ENCODE measurements around the gene CAMK4. TPM values are rescaled to one million over a fixed set of nuclear protein-coding genes. Genes with fewer than 3 reads are reported as not detected.

Gene CAMK4
- total RNA-seq, 1 donor from 2014 or later = 0.72 TPM

DNA sequence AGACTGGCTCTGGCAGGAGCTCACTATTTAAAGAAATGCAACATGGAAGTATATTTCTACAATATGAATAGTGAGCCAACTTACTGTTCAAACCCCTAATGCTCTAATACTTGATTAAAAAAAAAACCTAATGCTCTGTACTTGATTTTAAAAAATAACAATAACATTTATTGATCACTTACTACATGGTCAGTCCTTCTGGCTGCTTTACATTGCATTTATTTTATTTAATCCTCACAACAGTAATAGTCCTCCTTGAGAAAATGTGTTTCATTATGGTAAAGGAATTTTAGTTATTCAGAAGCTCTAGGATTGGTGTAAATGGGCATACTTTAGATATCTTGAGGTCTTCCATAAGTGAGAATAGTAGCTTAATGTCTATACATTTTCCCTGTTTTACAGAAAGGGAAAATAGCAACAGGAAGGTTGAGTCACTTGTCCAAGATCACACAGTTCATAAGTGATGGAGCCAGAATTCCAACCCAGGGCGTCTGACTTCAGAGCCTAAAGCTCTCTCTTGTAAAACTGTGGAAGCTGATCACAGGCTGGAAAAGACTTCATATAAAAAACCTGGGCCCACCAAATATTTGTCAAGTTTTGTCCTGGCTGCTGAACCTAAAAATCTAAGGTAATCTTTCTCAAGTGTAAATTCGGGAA lies 287.1 kb downstream of the CAMK4 start:
- Mint-ChIP-seq H3K27me3 (ENCODE audit: low read depth) (no peaks in the 10 kb centered on the region), H3K36me3 (ENCODE audit: low read depth) (no peaks in the 10 kb centered on the region), H3K9me3 (ENCODE audit: low read depth) (no peaks in the 10 kb centered on the region), H3K27ac (ENCODE audit: unreplicated experiment) (peak overlapping the region; percentile 96), H3K4me1 (ENCODE audit: low read depth) (peaks cover 63% of the 10 kb centered on the region), H3K4me3 (ENCODE audit: unreplicated experiment) (peak overlapping the region; percentile 89)
- DNase-seq (ENCODE audit: low spot score) = no peak
- TF ChIP-seq, protein P1, sequence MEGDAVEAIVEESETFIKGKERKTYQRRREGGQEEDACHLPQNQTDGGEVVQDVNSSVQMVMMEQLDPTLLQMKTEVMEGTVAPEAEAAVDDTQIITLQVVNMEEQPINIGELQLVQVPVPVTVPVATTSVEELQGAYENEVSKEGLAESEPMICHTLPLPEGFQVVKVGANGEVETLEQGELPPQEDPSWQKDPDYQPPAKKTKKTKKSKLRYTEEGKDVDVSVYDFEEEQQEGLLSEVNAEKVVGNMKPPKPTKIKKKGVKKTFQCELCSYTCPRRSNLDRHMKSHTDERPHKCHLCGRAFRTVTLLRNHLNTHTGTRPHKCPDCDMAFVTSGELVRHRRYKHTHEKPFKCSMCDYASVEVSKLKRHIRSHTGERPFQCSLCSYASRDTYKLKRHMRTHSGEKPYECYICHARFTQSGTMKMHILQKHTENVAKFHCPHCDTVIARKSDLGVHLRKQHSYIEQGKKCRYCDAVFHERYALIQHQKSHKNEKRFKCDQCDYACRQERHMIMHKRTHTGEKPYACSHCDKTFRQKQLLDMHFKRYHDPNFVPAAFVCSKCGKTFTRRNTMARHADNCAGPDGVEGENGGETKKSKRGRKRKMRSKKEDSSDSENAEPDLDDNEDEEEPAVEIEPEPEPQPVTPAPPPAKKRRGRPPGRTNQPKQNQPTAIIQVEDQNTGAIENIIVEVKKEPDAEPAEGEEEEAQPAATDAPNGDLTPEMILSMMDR (IDR thresholded peaks at IDR 0.05) = no peak

DNA sequence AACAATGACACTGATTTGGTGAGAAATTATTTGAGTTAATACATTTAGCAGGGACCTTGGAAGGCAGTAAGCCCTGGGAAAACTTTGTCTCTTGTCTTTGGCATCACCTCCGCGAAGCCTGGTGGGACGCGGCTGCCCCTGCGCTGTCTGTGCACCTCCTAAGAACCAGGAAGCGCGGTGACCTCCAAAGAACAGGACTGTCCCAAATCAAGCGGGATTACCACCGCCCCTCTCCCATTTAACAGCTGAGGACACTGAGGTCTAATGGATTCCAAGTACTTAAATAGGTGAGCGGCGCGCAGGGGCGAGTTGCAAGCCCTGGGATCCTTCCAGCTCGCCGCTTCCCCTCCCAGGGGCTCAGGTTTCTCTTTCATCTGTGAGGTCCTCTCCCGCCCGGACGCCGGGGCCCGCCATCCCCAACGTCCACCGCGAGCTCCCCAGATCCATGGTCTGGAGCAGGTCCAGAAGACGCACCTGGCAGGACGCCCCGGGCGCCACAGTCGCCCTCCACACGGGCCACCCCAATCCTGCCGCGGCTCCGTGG lies 287.7 kb downstream of the CAMK4 start:
- H3K27me3 Mint-ChIP-seq (ENCODE audit: low read depth) = no peaks in the 10 kb centered on the region
- H3K27ac Mint-ChIP-seq (ENCODE audit: unreplicated experiment) = peak overlapping the region; percentile 96
- no peaks in the 10 kb centered on the region for H3K36me3 Mint-ChIP-seq (ENCODE audit: low read depth)
- DNase-seq (ENCODE audit: low spot score) = no peak
- no peaks in the 10 kb centered on the region for H3K9me3 Mint-ChIP-seq (ENCODE audit: low read depth)
- H3K4me3 Mint-ChIP-seq (ENCODE audit: unreplicated experiment) = peak overlapping the region; percentile 89
- TF ChIP-seq, protein P1 (IDR thresholded peaks at IDR 0.05) = no peak
- peaks cover 59% of the 10 kb centered on the region for H3K4me1 Mint-ChIP-seq (ENCODE audit: low read depth)

DNA sequence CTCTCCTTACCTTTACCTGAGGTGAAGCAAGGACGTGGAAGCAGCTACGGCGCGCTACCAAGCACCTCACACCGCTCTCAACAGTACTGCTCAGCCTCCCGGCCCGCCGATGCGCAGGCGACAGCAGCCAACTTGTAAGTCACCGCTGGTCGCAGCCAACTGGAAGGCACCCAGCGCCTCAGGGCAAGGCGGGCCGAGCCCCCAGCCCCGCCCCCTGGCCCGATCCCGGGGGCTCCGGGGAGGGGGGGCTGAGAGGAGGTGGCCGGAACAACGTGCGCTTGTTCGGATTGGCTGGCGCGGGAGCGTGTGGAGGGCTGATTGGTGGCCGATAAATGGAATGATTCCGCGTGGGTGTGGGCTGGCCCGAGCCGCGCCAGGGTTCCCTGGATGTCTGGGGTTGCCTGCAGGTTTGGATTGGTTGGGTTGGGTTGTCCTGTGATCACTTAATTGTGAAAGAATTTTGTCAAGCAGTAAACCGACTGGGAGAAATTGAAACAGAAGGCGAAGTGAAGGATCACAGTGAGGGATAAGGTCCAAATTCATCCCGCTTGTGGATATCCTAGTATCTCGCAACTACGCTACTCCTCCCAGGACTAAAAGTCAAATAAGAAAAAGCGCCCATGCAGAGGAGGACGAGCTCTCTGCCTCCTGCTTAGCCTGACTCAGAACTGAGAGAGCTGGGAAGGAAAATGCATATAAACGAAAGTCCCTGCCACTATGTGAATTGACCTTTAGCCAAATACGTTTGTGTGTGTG lies 288.4 kb downstream of the CAMK4 start, which contains the start of gene STARD4:
Gene STARD4 (minus strand): TSS at position 161 of the 756 bp plus-strand sequence. CDS start 5,102 bp downstream, outside the sequence.
- Mint-ChIP-seq H3K4me3 (ENCODE audit: unreplicated experiment) (peak within 1 kb of the TSS; percentile 89), H3K27ac (ENCODE audit: unreplicated experiment) (peak within 1 kb of the TSS; percentile 96), H3K36me3 (ENCODE audit: low read depth) (no peaks in the 10 kb centered on the region), H3K4me1 (ENCODE audit: low read depth) (peaks cover 54% of the 10 kb centered on the region), H3K27me3 (ENCODE audit: low read depth) (no peaks in the 10 kb centered on the region), H3K9me3 (ENCODE audit: low read depth) (no peaks in the 10 kb centered on the region)
- TF ChIP-seq, protein P1 (IDR thresholded peaks at IDR 0.05) = no peak
- DNase-seq (ENCODE audit: low spot score) = peak; percentile 96

DNA sequence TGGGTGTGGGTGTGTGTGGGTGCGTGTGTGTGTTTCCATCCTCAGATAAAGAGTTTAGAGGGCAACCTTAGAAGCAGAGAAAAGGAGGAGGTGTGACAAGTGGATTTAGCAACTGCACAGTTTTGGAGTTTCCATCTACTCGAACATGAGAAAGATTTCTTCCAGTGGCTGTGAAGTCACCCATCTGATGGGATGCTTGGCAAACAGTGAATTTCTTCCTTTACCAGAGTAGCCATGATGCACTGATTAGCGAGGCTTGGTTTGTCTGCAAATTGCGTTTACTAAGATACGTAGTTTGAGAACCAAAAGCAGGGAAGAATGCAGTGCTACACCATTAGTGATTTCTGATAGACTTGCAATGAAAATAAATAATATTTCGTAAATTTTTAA lies 288.9 kb downstream of the CAMK4 start:
- peak overlapping the region; percentile 89 for H3K4me3 Mint-ChIP-seq (ENCODE audit: unreplicated experiment)
- H3K27me3 Mint-ChIP-seq (ENCODE audit: low read depth) = no peaks in the 10 kb centered on the region
- H3K27ac Mint-ChIP-seq (ENCODE audit: unreplicated experiment) = peak overlapping the region; percentile 96
- TF ChIP-seq, protein P1 (IDR thresholded peaks at IDR 0.05) = no peak
- DNase-seq (ENCODE audit: low spot score) = no peak
- no peaks in the 10 kb centered on the region for H3K36me3 Mint-ChIP-seq (ENCODE audit: low read depth)
- peaks cover 48% of the 10 kb centered on the region for H3K4me1 Mint-ChIP-seq (ENCODE audit: low read depth)
- H3K9me3 Mint-ChIP-seq (ENCODE audit: low read depth) = no peaks in the 10 kb centered on the region

DNA sequence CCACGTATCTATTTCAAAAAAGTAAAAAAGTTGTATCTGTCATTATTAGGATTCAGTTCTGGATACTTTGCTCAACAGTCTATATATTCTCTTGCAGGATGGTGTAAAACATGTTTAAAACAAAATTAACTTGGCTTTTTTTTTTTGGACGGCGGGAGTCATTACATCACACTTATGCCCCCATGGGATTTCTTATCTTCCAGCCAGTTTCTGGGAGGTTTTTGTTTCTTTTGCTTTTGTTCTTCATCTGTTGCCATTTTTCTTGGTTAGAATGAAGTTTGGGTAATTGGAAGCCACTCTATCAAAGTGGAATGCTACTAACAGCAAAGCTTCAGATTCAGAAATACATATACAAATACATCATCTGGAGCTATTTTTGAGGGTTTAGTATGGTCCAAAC lies 289.9 kb downstream of the CAMK4 start:
- Mint-ChIP-seq H3K36me3 (ENCODE audit: low read depth) (no peaks in the 10 kb centered on the region), H3K27ac (ENCODE audit: unreplicated experiment) (peak overlapping the region; percentile 59), H3K4me3 (ENCODE audit: unreplicated experiment) (no peak overlapping the region), H3K4me1 (ENCODE audit: low read depth) (peaks cover 41% of the 10 kb centered on the region), H3K9me3 (ENCODE audit: low read depth) (no peaks in the 10 kb centered on the region), H3K27me3 (ENCODE audit: low read depth) (no peaks in the 10 kb centered on the region)
- TF ChIP-seq, protein P1 (IDR thresholded peaks at IDR 0.05) = no peak
- no peak for DNase-seq (ENCODE audit: low spot score)

Data from chondrocyte (in vitro differentiated cells).